Measurements from ENCODE around the gene UPK3BL1.
"Not testable (repeated sequence)": the region's sequence is repeated elsewhere in the genome, so short reads cannot be mapped to it uniquely, and the experiment has no call there.

Gene UPK3BL1

GRCh38 chr7:102634299-102634698, 8.3 kb downstream of the UPK3BL1 start:
- H3K27ac ChIP-seq (ENCODE audit: low read length); H3K4me1 ChIP-seq (ENCODE audit: low read length); H2AFZ ChIP-seq (ENCODE audit: low read depth, low read length); H3K4me3 ChIP-seq (ENCODE audit: low read length); H4K20me1 ChIP-seq (ENCODE audit: insufficient read depth, low read length); H3K27me3 ChIP-seq (ENCODE audit: low read depth, low read length); H3K36me3 ChIP-seq (replicated peaks; ENCODE audit: low read depth, low read length); H3K4me2 ChIP-seq (ENCODE audit: low read length); H3K9me3 ChIP-seq (ENCODE audit: insufficient read depth, low read length); H3K79me2 ChIP-seq (ENCODE audit: low read length); H3K9ac ChIP-seq (ENCODE audit: low read length): not testable (repeated sequence)

- not testable (repeated sequence) for H3K4me1 ChIP-seq (ENCODE audit: low read length); H3K27me3 ChIP-seq (ENCODE audit: low read depth, low read length); H3K4me2 ChIP-seq (ENCODE audit: low read length); H3K36me3 ChIP-seq (replicated peaks; ENCODE audit: low read depth, low read length); H3K4me3 ChIP-seq (ENCODE audit: low read length); H3K9ac ChIP-seq (ENCODE audit: low read length); H3K9me3 ChIP-seq (ENCODE audit: insufficient read depth, low read length); H3K79me2 ChIP-seq (ENCODE audit: low read length); H4K20me1 ChIP-seq (ENCODE audit: insufficient read depth, low read length); H2AFZ ChIP-seq (ENCODE audit: low read depth, low read length); H3K27ac ChIP-seq (ENCODE audit: low read length)
Observed at GRCh38 chr7:102630622-102631021, 12.0 kb downstream of the UPK3BL1 start.

- H3K4me3 ChIP-seq (ENCODE audit: low read length); H3K9ac ChIP-seq (ENCODE audit: low read length); H4K20me1 ChIP-seq (ENCODE audit: insufficient read depth, low read length); H3K4me2 ChIP-seq (ENCODE audit: low read length); H2AFZ ChIP-seq (ENCODE audit: low read depth, low read length); H3K9me3 ChIP-seq (ENCODE audit: insufficient read depth, low read length); H3K36me3 ChIP-seq (replicated peaks; ENCODE audit: low read depth, low read length); H3K27ac ChIP-seq (ENCODE audit: low read length); H3K27me3 ChIP-seq (ENCODE audit: low read depth, low read length); H3K4me1 ChIP-seq (ENCODE audit: low read length); H3K79me2 ChIP-seq (ENCODE audit: low read length): not testable (repeated sequence)
Observed at GRCh38 chr7:102627271-102627904, 15.2 kb downstream of the UPK3BL1 start.

- H3K79me2 ChIP-seq (ENCODE audit: low read length); H3K36me3 ChIP-seq (replicated peaks; ENCODE audit: low read depth, low read length); H4K20me1 ChIP-seq (ENCODE audit: insufficient read depth, low read length); H3K9ac ChIP-seq (ENCODE audit: low read length); H2AFZ ChIP-seq (ENCODE audit: low read depth, low read length); H3K4me2 ChIP-seq (ENCODE audit: low read length); H3K27ac ChIP-seq (ENCODE audit: low read length); H3K4me1 ChIP-seq (ENCODE audit: low read length); H3K9me3 ChIP-seq (ENCODE audit: insufficient read depth, low read length); H3K27me3 ChIP-seq (ENCODE audit: low read depth, low read length); H3K4me3 ChIP-seq (ENCODE audit: low read length): not testable (repeated sequence)
Observed at GRCh38 chr7:102618122-102618521, 24.5 kb downstream of the UPK3BL1 start.

GRCh38 chr7:102616507-102617125, 26.0 kb downstream of the UPK3BL1 start, which contains the start of gene RASA4:
RASA4 (minus strand) TSS chr7:102616756; CDS start chr7:102616689, 67 bp downstream.
- H3K79me2 ChIP-seq (ENCODE audit: low read length); H3K27me3 ChIP-seq (ENCODE audit: low read depth, low read length); H3K36me3 ChIP-seq (replicated peaks; ENCODE audit: low read depth, low read length); H2AFZ ChIP-seq (ENCODE audit: low read depth, low read length); H3K4me1 ChIP-seq (ENCODE audit: low read length); H4K20me1 ChIP-seq (ENCODE audit: insufficient read depth, low read length); H3K9me3 ChIP-seq (ENCODE audit: insufficient read depth, low read length): not testable (repeated sequence)
- H3K4me3 ChIP-seq (ENCODE audit: low read length), result peak within 1 kb of the TSS; percentile 69
- peak within 1 kb of the TSS; percentile 66 for H3K9ac ChIP-seq (ENCODE audit: low read length)
- peak within 1 kb of the TSS; percentile 48; the same call in 1 of the 2 replicates for H3K4me2 ChIP-seq (ENCODE audit: low read length)
- H3K27ac ChIP-seq (ENCODE audit: low read length), result peak within 1 kb of the TSS; percentile 65

- H4K20me1 ChIP-seq (ENCODE audit: insufficient read depth, low read length); H3K27me3 ChIP-seq (ENCODE audit: low read depth, low read length); H3K9me3 ChIP-seq (ENCODE audit: insufficient read depth, low read length); H3K4me1 ChIP-seq (ENCODE audit: low read length); H3K9ac ChIP-seq (ENCODE audit: low read length); H3K36me3 ChIP-seq (replicated peaks; ENCODE audit: low read depth, low read length); H3K79me2 ChIP-seq (ENCODE audit: low read length); H3K27ac ChIP-seq (ENCODE audit: low read length); H3K4me3 ChIP-seq (ENCODE audit: low read length); H3K4me2 ChIP-seq (ENCODE audit: low read length); H2AFZ ChIP-seq (ENCODE audit: low read depth, low read length): not testable (repeated sequence)
Observed at GRCh38 chr7:102615930-102616329, 26.7 kb downstream of the UPK3BL1 start.

GRCh38 chr7:102614873-102615272, 27.7 kb downstream of the UPK3BL1 start:
- not testable (repeated sequence) for H3K79me2 ChIP-seq (ENCODE audit: low read length); H3K4me3 ChIP-seq (ENCODE audit: low read length); H3K27me3 ChIP-seq (ENCODE audit: low read depth, low read length); H2AFZ ChIP-seq (ENCODE audit: low read depth, low read length); H3K4me1 ChIP-seq (ENCODE audit: low read length); H4K20me1 ChIP-seq (ENCODE audit: insufficient read depth, low read length); H3K4me2 ChIP-seq (ENCODE audit: low read length); H3K27ac ChIP-seq (ENCODE audit: low read length); H3K9me3 ChIP-seq (ENCODE audit: insufficient read depth, low read length); H3K9ac ChIP-seq (ENCODE audit: low read length); H3K36me3 ChIP-seq (replicated peaks; ENCODE audit: low read depth, low read length)

- H3K4me3 ChIP-seq (ENCODE audit: low read length); H3K36me3 ChIP-seq (replicated peaks; ENCODE audit: low read depth, low read length); H3K79me2 ChIP-seq (ENCODE audit: low read length); H3K4me2 ChIP-seq (ENCODE audit: low read length); H4K20me1 ChIP-seq (ENCODE audit: insufficient read depth, low read length); H3K27me3 ChIP-seq (ENCODE audit: low read depth, low read length); H2AFZ ChIP-seq (ENCODE audit: low read depth, low read length); H3K4me1 ChIP-seq (ENCODE audit: low read length); H3K27ac ChIP-seq (ENCODE audit: low read length); H3K9ac ChIP-seq (ENCODE audit: low read length); H3K9me3 ChIP-seq (ENCODE audit: insufficient read depth, low read length): not testable (repeated sequence)
Observed at GRCh38 chr7:102614346-102614697, 28.3 kb downstream of the UPK3BL1 start.

- peak overlapping the region; percentile 68 for H3K4me2 ChIP-seq (ENCODE audit: low read length)
- peak overlapping the region; percentile 84 for H3K27ac ChIP-seq (ENCODE audit: low read length)
- not testable (repeated sequence) for H3K27me3 ChIP-seq (ENCODE audit: low read depth, low read length); H3K4me1 ChIP-seq (ENCODE audit: low read length); H3K36me3 ChIP-seq (replicated peaks; ENCODE audit: low read depth, low read length); H3K9me3 ChIP-seq (ENCODE audit: insufficient read depth, low read length); H2AFZ ChIP-seq (ENCODE audit: low read depth, low read length); H3K79me2 ChIP-seq (ENCODE audit: low read length); H4K20me1 ChIP-seq (ENCODE audit: insufficient read depth, low read length)
- peak overlapping the region; percentile 61; the same call in 1 of the 2 replicates for H3K4me3 ChIP-seq (ENCODE audit: low read length)
- H3K9ac ChIP-seq (ENCODE audit: low read length), result peak overlapping the region; percentile 66; the same call in 1 of the 2 replicates
Observed at GRCh38 chr7:102613575-102614345, 28.8 kb downstream of the UPK3BL1 start.

Data from OCI-LY3 (cell line).